Psoas muscle (tissue), 8 donors: Measurements from ENCODE around the gene MAP1S. TPM values are rescaled to one million over a fixed set of nuclear protein-coding genes. Genes with fewer than 3 reads are reported as not detected.

Source experiments
- ATAC-seq, 4 donors: fragments of 200-7000 bp; cut with Tn5 transposase; one replicate each; pipeline ENCODE4 v1.9.1; 2020; ENCODE audit warnings: moderate library complexity in 3 of 4, mild to moderate bottlenecking in 2 of 4
- DNase-seq, 2 donors: peaks; one replicate each; pipeline ENCODE4 v3.0.0-alpha.2; 2020
- H3K27ac ChIP-seq: fragments of 200-600 bp; one replicate; pipeline ENCODE4 v1.8.0; 2022
- H3K27me3 ChIP-seq, 3 donors: fragments of 200-600 bp in 1 of 3; one replicate each; pipeline versions ENCODE4 v1.6.1 to v1.8.0; 2013 to 2022; ENCODE audit warnings: low read length in 2 of 3, mild to moderate bottlenecking in 2 of 3, moderate library complexity in 1 of 3; ENCODE audit not compliant: insufficient read depth in 3 of 3
- H3K36me3 ChIP-seq, 2 donors: fragments of 200-600 bp in 1 of 2; one replicate each; pipeline versions ENCODE4 v1.6.1 to v1.8.0; 2013 to 2022; ENCODE audit warnings: low read depth in 1 of 2, mild to moderate bottlenecking in 1 of 2, moderate library complexity in 1 of 2; ENCODE audit not compliant: insufficient read depth in 1 of 2
- H3K4me1 ChIP-seq: fragments of 200-600 bp; one replicate; pipeline ENCODE4 v1.8.0; 2022
- H3K4me3 ChIP-seq: fragments of 200-600 bp; one replicate; pipeline ENCODE4 v1.8.0; 2022; ENCODE audit warnings: mild to moderate bottlenecking
- H3K9me3 ChIP-seq: fragments of 200-600 bp; one replicate; pipeline ENCODE4 v1.8.0; 2022
- WGBS, 3 donors: extraction: QIAGEN DNeasy Blood & Tissue Kit; methylation state at CpG; one replicate each; pipeline versions ENCODE4 v1.1.6 to v1.1.7; 2013; 5-methylcytosine and 5-hydroxymethylcytosine counted together
- intact Hi-C, 2 donors: fragments of 100-400 bp; cut with DNase I; formaldehyde crosslinking; loops; one replicate each; pipeline versions ENCODE4 v1.11.0 to v1.14.2; 2022
- polyA plus RNA-seq, 3 donors: library from polyadenylated mRNA; stranded (reverse); fragments of 200-250 nt; gene quantifications; one replicate each; pipeline ENCODE4 v1.2.3, GENCODE V29; 2013
- total RNA-seq, 4 donors: library from RNA; stranded (reverse); fragmentation: NEBNext Ultra II Directional in 2 of 4; extraction: Animal tissue kit (Norgen Biotek cat#: 25700) in 2 of 4; gene quantifications; one replicate each; pipeline versions ENCODE4 v1.2.1 to v1.2.4, GENCODE V29; 2021 to 2023
- TF ChIP-seq, protein P1 (sequence below): fragments of 200-600 bp; IDR thresholded peaks from one replicate; pipeline ENCODE4 v1.8.0; 2022; ENCODE audit warnings: antibody characterized with exemption
- donor health status: healthy with polysubstance abuse.
- donor health status: DM: no; HTN: no; CAD: no; lungs with moderate emphysema.
- donor health status: Bipolar disorder and iron deficiency.
- donor health status: healthy.
- donor health status: DM: yes; HTN: yes; CAD: no.
- donor health status: DM: no; HTN: no; CAD: no.
- donor health status: DM: no; HTN: no; CAD: no.
- donor health status: DM: yes; HTN: yes; CAD: no.

MAP1S gene
- total and polyA plus RNA-seq, 7 donors, result 19.1 to 60.6 (median 42.4) TPM

DNA sequence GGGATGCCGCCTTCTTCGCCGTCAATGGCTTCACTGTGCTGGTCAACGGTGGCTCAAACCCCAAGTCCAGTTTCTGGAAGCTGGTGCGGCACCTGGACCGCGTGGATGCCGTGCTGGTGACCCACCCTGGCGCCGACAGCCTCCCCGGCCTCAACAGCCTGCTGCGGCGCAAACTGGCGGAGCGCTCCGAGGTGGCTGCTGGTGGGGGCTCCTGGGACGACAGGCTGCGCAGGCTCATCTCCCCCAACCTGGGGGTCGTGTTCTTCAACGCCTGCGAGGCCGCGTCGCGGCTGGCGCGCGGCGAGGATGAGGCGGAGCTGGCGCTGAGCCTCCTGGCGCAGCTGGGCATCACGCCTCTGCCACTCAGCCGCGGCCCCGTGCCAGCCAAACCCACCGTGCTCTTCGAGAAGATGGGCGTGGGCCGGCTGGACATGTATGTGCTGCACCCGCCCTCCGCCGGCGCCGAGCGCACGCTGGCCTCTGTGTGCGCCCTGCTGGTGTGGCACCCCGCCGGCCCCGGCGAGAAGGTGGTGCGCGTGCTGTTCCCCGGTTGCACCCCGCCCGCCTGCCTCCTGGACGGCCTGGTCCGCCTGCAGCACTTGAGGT is 7.0 kb downstream of the MAP1S start:
- no peak for ATAC-seq
- Histone ChIP-seq H3K27ac (no peak overlapping the region), H3K4me3 (no peak overlapping the region), H3K9me3 (peaks cover 3% of the 10 kb centered on the region), H3K4me1 (peaks cover 11% of the 10 kb centered on the region), H3K27me3 (no peaks in the 10 kb centered on the region), H3K36me3 (peaks cover 7 to 89% of the 10 kb centered on the region in 2 donors)
- intact Hi-C loops, result no loop called here
- TF ChIP-seq, protein P1, sequence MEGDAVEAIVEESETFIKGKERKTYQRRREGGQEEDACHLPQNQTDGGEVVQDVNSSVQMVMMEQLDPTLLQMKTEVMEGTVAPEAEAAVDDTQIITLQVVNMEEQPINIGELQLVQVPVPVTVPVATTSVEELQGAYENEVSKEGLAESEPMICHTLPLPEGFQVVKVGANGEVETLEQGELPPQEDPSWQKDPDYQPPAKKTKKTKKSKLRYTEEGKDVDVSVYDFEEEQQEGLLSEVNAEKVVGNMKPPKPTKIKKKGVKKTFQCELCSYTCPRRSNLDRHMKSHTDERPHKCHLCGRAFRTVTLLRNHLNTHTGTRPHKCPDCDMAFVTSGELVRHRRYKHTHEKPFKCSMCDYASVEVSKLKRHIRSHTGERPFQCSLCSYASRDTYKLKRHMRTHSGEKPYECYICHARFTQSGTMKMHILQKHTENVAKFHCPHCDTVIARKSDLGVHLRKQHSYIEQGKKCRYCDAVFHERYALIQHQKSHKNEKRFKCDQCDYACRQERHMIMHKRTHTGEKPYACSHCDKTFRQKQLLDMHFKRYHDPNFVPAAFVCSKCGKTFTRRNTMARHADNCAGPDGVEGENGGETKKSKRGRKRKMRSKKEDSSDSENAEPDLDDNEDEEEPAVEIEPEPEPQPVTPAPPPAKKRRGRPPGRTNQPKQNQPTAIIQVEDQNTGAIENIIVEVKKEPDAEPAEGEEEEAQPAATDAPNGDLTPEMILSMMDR, result no peak
- no peak for DNase-seq
- WGBS, 3 donors, result 92 to 93% (median 93%) methylated on average over 51 to 59 of the region's 59 CpGs

DNA sequence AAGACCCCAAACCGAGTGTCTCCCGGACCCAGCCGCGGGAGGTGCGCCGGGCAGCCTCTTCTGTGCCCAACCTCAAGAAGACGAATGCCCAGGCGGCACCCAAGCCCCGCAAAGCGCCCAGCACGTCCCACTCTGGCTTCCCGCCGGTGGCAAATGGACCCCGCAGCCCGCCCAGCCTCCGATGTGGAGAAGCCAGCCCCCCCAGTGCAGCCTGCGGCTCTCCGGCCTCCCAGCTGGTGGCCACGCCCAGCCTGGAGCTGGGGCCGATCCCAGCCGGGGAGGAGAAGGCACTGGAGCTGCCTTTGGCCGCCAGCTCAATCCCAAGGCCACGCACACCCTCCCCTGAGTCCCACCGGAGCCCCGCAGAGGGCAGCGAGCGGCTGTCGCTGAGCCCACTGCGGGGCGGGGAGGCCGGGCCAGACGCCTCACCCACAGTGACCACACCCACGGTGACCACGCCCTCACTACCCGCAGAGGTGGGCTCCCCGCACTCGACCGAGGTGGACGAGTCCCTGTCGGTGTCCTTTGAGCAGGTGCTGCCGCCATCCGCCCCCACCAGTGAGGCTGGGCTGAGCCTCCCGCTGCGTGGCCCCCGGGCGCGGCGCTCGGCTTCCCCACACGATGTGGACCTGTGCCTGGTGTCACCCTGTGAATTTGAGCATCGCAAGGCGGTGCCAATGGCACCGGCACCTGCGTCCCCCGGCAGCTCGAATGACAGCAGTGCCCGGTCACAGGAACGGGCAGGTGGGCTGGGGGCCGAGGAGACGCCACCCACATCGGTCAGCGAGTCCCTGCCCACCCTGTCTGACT is 7.9 kb downstream of the MAP1S start:
- no peak for ATAC-seq
- no peak overlapping the region for H3K27ac ChIP-seq
- 86 to 89% (median 87%) methylated on average over 48 to 62 of the region's 62 CpGs for WGBS, 3 donors
- no peak overlapping the region for H3K4me3 ChIP-seq
- intact Hi-C loops, result no loop called here
- TF ChIP-seq, protein P1, result no peak
- H3K27me3 ChIP-seq, result no peaks in the 10 kb centered on the region
- H3K4me1 ChIP-seq, result peaks cover 3% of the 10 kb centered on the region
- DNase-seq, result no peak
- peaks cover 5% of the 10 kb centered on the region for H3K9me3 ChIP-seq
- H3K36me3 ChIP-seq, result peaks cover 7 to 92% of the 10 kb centered on the region in 2 donors

DNA sequence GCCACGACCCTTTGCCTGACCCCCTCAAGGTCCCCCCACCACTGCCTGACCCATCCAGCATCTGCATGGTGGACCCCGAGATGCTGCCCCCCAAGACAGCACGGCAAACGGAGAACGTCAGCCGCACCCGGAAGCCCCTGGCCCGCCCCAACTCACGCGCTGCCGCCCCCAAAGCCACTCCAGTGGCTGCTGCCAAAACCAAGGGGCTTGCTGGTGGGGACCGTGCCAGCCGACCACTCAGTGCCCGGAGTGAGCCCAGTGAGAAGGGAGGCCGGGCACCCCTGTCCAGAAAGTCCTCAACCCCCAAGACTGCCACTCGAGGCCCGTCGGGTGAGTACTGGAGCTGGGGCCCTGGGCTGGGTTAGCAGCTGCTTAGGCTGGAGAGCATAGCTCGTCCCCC is 8.6 kb downstream of the MAP1S start:
- ATAC-seq (no peak), DNase-seq (no peak)
- Histone ChIP-seq H3K27ac (no peak overlapping the region), H3K9me3 (peaks cover 5% of the 10 kb centered on the region), H3K27me3 (no peaks in the 10 kb centered on the region), H3K4me3 (no peak overlapping the region), H3K36me3 (peaks cover 7 to 97% of the 10 kb centered on the region in 2 donors), H3K4me1 (no peaks in the 10 kb centered on the region)
- WGBS, 3 donors, result 90 to 94% (median 93%) methylated on average over 19 of the region's 19 CpGs
- TF ChIP-seq, protein P1, result no peak
- intact Hi-C loops, result no loop called here

DNA sequence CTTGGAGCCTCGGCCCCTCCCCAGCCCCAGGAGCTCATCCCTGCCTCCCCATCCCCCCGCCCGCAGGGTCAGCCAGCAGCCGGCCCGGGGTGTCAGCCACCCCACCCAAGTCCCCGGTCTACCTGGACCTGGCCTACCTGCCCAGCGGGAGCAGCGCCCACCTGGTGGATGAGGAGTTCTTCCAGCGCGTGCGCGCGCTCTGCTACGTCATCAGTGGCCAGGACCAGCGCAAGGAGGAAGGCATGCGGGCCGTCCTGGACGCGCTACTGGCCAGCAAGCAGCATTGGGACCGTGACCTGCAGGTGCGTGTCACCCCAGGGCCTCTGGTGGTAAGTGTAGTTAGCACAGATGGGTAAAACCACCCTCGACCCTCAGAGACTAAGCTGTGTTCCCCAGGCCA is 13.8 kb downstream of the MAP1S start:
- 93 to 97% (median 95%) methylated on average over 17 to 22 of the region's 22 CpGs for WGBS, 3 donors
- TF ChIP-seq, protein P1, result no peak
- Histone ChIP-seq H3K36me3 (peaks cover 2 to 90% of the 10 kb centered on the region in 2 donors), H3K4me1 (no peaks in the 10 kb centered on the region), H3K4me3 (no peak overlapping the region), H3K9me3 (peaks cover 5% of the 10 kb centered on the region), H3K27me3 (no peaks in the 10 kb centered on the region), H3K27ac (no peak overlapping the region)
- DNase-seq, result no peak
- no peak for ATAC-seq
- intact Hi-C loops, result no loop called here
